Measurements from ENCODE around the gene AKAP13.
A peak's percentile ranks its signal among the peaks of the same experiment; 100 is the strongest.
"Not testable (repeated sequence)": the region's sequence is repeated elsewhere in the genome, so short reads cannot be mapped to it uniquely, and the experiment has no call there.

AKAP13 gene

GRCh38 chr15:85439996-85440395 is 59.6 kb downstream of the AKAP13 start:
- TF ChIP-seq CTCF (IDR thresholded peaks at IDR 0.05; ENCODE audit: extremely low read depth, missing control alignments), result no peak
- DNase-seq (ENCODE audit: low spot score), result no peak

- peak; percentile 47 for DNase-seq (ENCODE audit: low spot score)
- no peak for TF ChIP-seq CTCF (IDR thresholded peaks at IDR 0.05; ENCODE audit: extremely low read depth, missing control alignments)
These were observed 60.0 kb downstream of the AKAP13 start for GRCh38 chr15:85440451-85440850.

GRCh38 chr15:85441854-85442253 is 61.5 kb downstream of the AKAP13 start:
- DNase-seq (ENCODE audit: low spot score), result not testable (repeated sequence)

GRCh38 chr15:85443046-85443445 is 62.6 kb downstream of the AKAP13 start:
- DNase-seq (ENCODE audit: low spot score), result no peak
- TF ChIP-seq CTCF (IDR thresholded peaks at IDR 0.05; ENCODE audit: extremely low read depth, missing control alignments), result no peak

- TF ChIP-seq CTCF (IDR thresholded peaks at IDR 0.05; ENCODE audit: extremely low read depth, missing control alignments), result no peak
- DNase-seq (ENCODE audit: low spot score), result no peak
These were observed 63.2 kb downstream of the AKAP13 start for GRCh38 chr15:85443593-85444087.

- no peak for DNase-seq (ENCODE audit: low spot score)
- TF ChIP-seq CTCF (IDR thresholded peaks at IDR 0.05; ENCODE audit: extremely low read depth, missing control alignments), result no peak
These were observed 63.8 kb downstream of the AKAP13 start for GRCh38 chr15:85444122-85444745.

- no peak for TF ChIP-seq CTCF (IDR thresholded peaks at IDR 0.05; ENCODE audit: extremely low read depth, missing control alignments)
- DNase-seq (ENCODE audit: low spot score), result no peak
These were observed 65.0 kb downstream of the AKAP13 start for GRCh38 chr15:85445361-85445760.

- no peak for TF ChIP-seq CTCF (IDR thresholded peaks at IDR 0.05; ENCODE audit: extremely low read depth, missing control alignments)
These were observed 70.8 kb downstream of the AKAP13 start for GRCh38 chr15:85451099-85451700.

More at GRCh38 chr15:85451099-85451700, 70.8 kb downstream of the AKAP13 start:
- no peak for DNase-seq (ENCODE audit: low spot score)
